ENCODE data around the gene HDC.

The HDC gene

DNA sequence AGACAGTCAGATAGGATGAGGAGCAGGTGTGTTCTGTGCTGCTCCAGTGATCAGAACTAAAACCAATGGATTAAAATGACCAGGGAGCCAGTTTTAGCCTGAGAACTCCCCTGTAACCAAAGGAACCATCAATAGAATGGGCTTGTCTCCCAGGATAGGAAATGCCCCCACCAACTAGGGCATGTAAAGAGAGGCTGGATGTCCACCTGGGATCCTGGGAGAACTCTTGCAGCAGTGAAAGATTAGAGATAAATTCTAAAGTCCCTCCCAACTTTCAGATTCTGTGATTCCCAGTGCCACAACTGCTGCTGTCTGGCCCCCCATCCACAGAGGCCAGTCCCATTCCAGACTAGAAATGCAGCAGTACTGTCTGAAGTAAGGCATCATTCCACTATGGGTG, 33.8 kb downstream of the HDC start:
- DNase-seq = no peak
- H3K27me3 ChIP-seq (ENCODE audit: insufficient read depth, low read length, poor library complexity) = no peaks in the 10 kb centered on the region
- no peaks in the 10 kb centered on the region for H3K79me2 ChIP-seq (ENCODE audit: control insufficient read depth, insufficient read depth, low read length)
- no peak overlapping the region for H3K27ac ChIP-seq (ENCODE audit: low read depth, low read length)
- H3K56ac ChIP-seq (ENCODE audit: low read length) = no peak overlapping the region
- no peak overlapping the region for H3K23ac ChIP-seq (ENCODE audit: low read length)
- H3K36me3 ChIP-seq (ENCODE audit: control insufficient read depth, insufficient read depth, low read length) = no peaks in the 10 kb centered on the region
- H4K8ac ChIP-seq (ENCODE audit: low read depth, low read length) = no peak overlapping the region
- no peak overlapping the region for H3K9ac ChIP-seq (ENCODE audit: low read length)
- no peak overlapping the region for H2BK120ac ChIP-seq (ENCODE audit: low read depth, low read length)
- H4K5ac ChIP-seq (ENCODE audit: low read length) = no peak overlapping the region
- H3K4me3 ChIP-seq (ENCODE audit: low read length) = no peak overlapping the region
- no peak overlapping the region for H2AK5ac ChIP-seq (ENCODE audit: low read length)
- H3K4me1 ChIP-seq (ENCODE audit: control insufficient read depth, low read depth, low read length) = no peaks in the 10 kb centered on the region
- no peaks in the 10 kb centered on the region for H3K79me1 ChIP-seq (ENCODE audit: low read length)
- no peak overlapping the region for H2BK5ac ChIP-seq (ENCODE audit: low read length)
- no peak overlapping the region for H2BK15ac ChIP-seq (replicated peaks; ENCODE audit: low read depth)
- no peak overlapping the region for H3K18ac ChIP-seq (ENCODE audit: low read length)
- H3K4me2 ChIP-seq (ENCODE audit: low read length) = no peak overlapping the region
- H3K4ac ChIP-seq (ENCODE audit: low read depth, low read length) = no peak overlapping the region

DNA sequence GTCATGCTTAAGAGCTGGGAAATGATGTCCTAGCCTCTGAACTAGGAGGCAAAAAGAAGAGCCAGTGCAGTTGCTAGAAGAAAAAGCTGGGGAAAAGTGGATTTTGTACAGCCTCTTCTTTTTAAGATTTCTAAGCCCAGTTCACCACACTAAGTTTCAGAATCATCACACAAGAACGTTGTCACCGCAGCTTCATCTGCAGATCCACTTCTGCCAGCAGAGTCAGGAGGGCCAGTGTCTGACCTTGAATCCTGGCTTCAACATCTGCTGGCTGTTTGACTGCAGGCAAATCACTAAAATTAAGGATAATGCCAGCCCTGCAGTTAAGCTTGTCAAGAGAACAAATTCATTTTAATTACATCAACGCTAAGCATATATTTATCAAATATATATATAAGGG, 36.2 kb downstream of the HDC start:
- no peak overlapping the region for H2BK15ac ChIP-seq (replicated peaks; ENCODE audit: low read depth)
- no peak overlapping the region for H3K4me3 ChIP-seq (ENCODE audit: low read length)
- no CpG with 5 or more reads among the region's 3 CpGs for WGBS (ENCODE audit: extremely low coverage, insufficient coverage, low lambda C conversion rate)
- H3K18ac ChIP-seq (ENCODE audit: low read length) = no peak overlapping the region
- no peaks in the 10 kb centered on the region for H3K79me1 ChIP-seq (ENCODE audit: low read length)
- no peak overlapping the region for H3K27ac ChIP-seq (ENCODE audit: low read depth, low read length)
- H4K8ac ChIP-seq (ENCODE audit: low read depth, low read length) = no peak overlapping the region
- no peak overlapping the region for H3K23ac ChIP-seq (ENCODE audit: low read length)
- H3K4ac ChIP-seq (ENCODE audit: low read depth, low read length) = no peak overlapping the region
- no peak overlapping the region for H2BK120ac ChIP-seq (ENCODE audit: low read depth, low read length)
- DNase-seq = no peak
- H3K56ac ChIP-seq (ENCODE audit: low read length) = no peak overlapping the region
- H3K4me1 ChIP-seq (ENCODE audit: control insufficient read depth, low read depth, low read length) = no peaks in the 10 kb centered on the region
- H3K27me3 ChIP-seq (ENCODE audit: insufficient read depth, low read length, poor library complexity) = no peaks in the 10 kb centered on the region
- no peak overlapping the region for H3K9ac ChIP-seq (ENCODE audit: low read length)
- no peaks in the 10 kb centered on the region for H3K36me3 ChIP-seq (ENCODE audit: control insufficient read depth, insufficient read depth, low read length)
- no peak overlapping the region for H2AK5ac ChIP-seq (ENCODE audit: low read length)
- no peaks in the 10 kb centered on the region for H3K79me2 ChIP-seq (ENCODE audit: control insufficient read depth, insufficient read depth, low read length)
- H3K4me2 ChIP-seq (ENCODE audit: low read length) = no peak overlapping the region
- H4K5ac ChIP-seq (ENCODE audit: low read length) = no peak overlapping the region
- no peak overlapping the region for H2BK5ac ChIP-seq (ENCODE audit: low read length)

DNA sequence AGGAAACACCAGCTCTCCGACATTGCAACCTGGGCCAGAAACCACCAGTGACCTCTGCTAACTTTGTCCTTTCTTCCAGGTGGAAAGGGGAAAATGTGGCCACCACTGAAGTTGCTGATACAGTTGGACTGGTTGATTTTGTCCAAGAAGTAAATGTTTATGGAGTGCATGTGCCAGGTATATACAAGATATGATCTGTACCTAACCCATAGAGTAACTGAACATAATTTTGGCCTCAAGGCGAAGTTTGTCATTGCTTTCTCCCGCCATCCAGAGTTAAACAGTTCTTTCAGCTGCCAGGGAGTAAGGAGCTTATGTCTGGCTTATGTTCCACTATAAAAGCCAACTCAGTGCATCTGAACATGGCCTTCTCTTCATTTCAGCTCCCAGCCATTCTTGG, 36.7 kb downstream of the HDC start:
- Histone ChIP-seq H3K36me3 (ENCODE audit: control insufficient read depth, insufficient read depth, low read length) (no peaks in the 10 kb centered on the region), H2BK15ac (replicated peaks; ENCODE audit: low read depth) (no peak overlapping the region), H3K56ac (ENCODE audit: low read length) (no peak overlapping the region), H3K9ac (ENCODE audit: low read length) (no peak overlapping the region), H3K4me2 (ENCODE audit: low read length) (no peak overlapping the region), H2BK120ac (ENCODE audit: low read depth, low read length) (no peak overlapping the region), H3K79me1 (ENCODE audit: low read length) (no peaks in the 10 kb centered on the region), H3K4ac (ENCODE audit: low read depth, low read length) (no peak overlapping the region), H2AK5ac (ENCODE audit: low read length) (no peak overlapping the region), H3K4me3 (ENCODE audit: low read length) (no peak overlapping the region), H3K4me1 (ENCODE audit: control insufficient read depth, low read depth, low read length) (no peaks in the 10 kb centered on the region), H3K23ac (ENCODE audit: low read length) (no peak overlapping the region), H4K8ac (ENCODE audit: low read depth, low read length) (no peak overlapping the region), H3K79me2 (ENCODE audit: control insufficient read depth, insufficient read depth, low read length) (no peaks in the 10 kb centered on the region), H2BK5ac (ENCODE audit: low read length) (no peak overlapping the region), H4K5ac (ENCODE audit: low read length) (no peak overlapping the region), H3K27ac (ENCODE audit: low read depth, low read length) (no peak overlapping the region), H3K18ac (ENCODE audit: low read length) (no peak overlapping the region), H3K27me3 (ENCODE audit: insufficient read depth, low read length, poor library complexity) (no peaks in the 10 kb centered on the region)
- no peak for DNase-seq
- WGBS (ENCODE audit: extremely low coverage, insufficient coverage, low lambda C conversion rate) = no CpG with 5 or more reads among the region's 3 CpGs

DNA sequence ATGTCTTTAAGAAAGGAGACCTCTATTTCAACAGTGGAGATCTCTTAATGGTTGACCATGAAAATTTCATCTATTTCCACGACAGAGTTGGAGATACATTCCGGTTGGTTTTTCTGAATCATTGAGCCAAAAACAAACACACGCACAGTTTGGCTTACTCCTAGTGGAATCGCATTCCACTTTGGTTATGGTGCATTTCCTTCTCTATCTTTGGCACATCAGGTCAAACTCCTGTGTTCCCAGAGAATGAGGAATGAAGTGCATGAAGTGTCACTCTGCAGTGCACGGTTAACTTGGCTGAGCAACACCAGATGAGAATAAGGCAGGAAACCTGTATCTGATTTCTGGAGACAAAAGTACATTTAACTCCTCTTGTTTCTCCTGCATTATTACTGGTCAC, 38.5 kb downstream of the HDC start:
- H2AK5ac ChIP-seq (ENCODE audit: low read length) = no peak overlapping the region
- H3K18ac ChIP-seq (ENCODE audit: low read length) = no peak overlapping the region
- no peak overlapping the region for H3K4me3 ChIP-seq (ENCODE audit: low read length)
- no peak overlapping the region for H3K27ac ChIP-seq (ENCODE audit: low read depth, low read length)
- no peak overlapping the region for H3K9ac ChIP-seq (ENCODE audit: low read length)
- H3K4me1 ChIP-seq (ENCODE audit: control insufficient read depth, low read depth, low read length) = no peaks in the 10 kb centered on the region
- H4K5ac ChIP-seq (ENCODE audit: low read length) = no peak overlapping the region
- DNase-seq = no peak
- no peak overlapping the region for H2BK5ac ChIP-seq (ENCODE audit: low read length)
- WGBS (ENCODE audit: extremely low coverage, insufficient coverage, low lambda C conversion rate) = no CpG with 5 or more reads among the region's 5 CpGs
- H3K4ac ChIP-seq (ENCODE audit: low read depth, low read length) = no peak overlapping the region
- no peak overlapping the region for H3K56ac ChIP-seq (ENCODE audit: low read length)
- H4K8ac ChIP-seq (ENCODE audit: low read depth, low read length) = no peak overlapping the region
- H3K79me2 ChIP-seq (ENCODE audit: control insufficient read depth, insufficient read depth, low read length) = no peaks in the 10 kb centered on the region
- H3K79me1 ChIP-seq (ENCODE audit: low read length) = no peaks in the 10 kb centered on the region
- no peak overlapping the region for H3K4me2 ChIP-seq (ENCODE audit: low read length)
- H3K36me3 ChIP-seq (ENCODE audit: control insufficient read depth, insufficient read depth, low read length) = no peaks in the 10 kb centered on the region
- no peak overlapping the region for H3K23ac ChIP-seq (ENCODE audit: low read length)
- no peaks in the 10 kb centered on the region for H3K27me3 ChIP-seq (ENCODE audit: insufficient read depth, low read length, poor library complexity)
- H2BK15ac ChIP-seq (replicated peaks; ENCODE audit: low read depth) = no peak overlapping the region
- no peak overlapping the region for H2BK120ac ChIP-seq (ENCODE audit: low read depth, low read length)

DNA sequence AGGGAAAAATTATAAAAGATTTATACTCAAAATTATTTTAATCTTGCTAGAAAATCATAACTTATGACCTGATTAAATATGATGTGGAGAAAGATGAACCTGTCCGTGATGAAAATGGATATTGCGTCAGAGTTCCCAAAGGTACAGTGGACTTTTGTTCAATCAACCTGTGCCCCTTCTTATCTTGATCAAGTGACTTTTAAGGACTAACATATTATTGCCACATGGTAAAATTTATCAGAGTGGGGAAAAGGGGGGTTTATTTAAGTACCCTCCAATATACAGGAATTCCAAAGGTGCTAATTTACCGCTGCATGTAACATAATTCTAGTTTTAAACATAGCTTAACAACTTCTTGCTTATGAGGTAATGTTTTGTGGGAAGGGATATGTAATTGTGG, 39.6 kb downstream of the HDC start:
- Histone ChIP-seq H3K4me3 (ENCODE audit: low read length) (no peak overlapping the region), H2BK120ac (ENCODE audit: low read depth, low read length) (no peak overlapping the region), H4K5ac (ENCODE audit: low read length) (no peak overlapping the region), H3K79me2 (ENCODE audit: control insufficient read depth, insufficient read depth, low read length) (no peaks in the 10 kb centered on the region), H2BK5ac (ENCODE audit: low read length) (no peak overlapping the region), H3K56ac (ENCODE audit: low read length) (no peak overlapping the region), H4K8ac (ENCODE audit: low read depth, low read length) (no peak overlapping the region), H3K27me3 (ENCODE audit: insufficient read depth, low read length, poor library complexity) (no peaks in the 10 kb centered on the region), H3K4ac (ENCODE audit: low read depth, low read length) (no peak overlapping the region), H2BK15ac (replicated peaks; ENCODE audit: low read depth) (no peak overlapping the region), H3K36me3 (ENCODE audit: control insufficient read depth, insufficient read depth, low read length) (no peaks in the 10 kb centered on the region), H3K18ac (ENCODE audit: low read length) (no peak overlapping the region), H3K9ac (ENCODE audit: low read length) (no peak overlapping the region), H3K79me1 (ENCODE audit: low read length) (no peaks in the 10 kb centered on the region), H3K4me1 (ENCODE audit: control insufficient read depth, low read depth, low read length) (no peaks in the 10 kb centered on the region), H2AK5ac (ENCODE audit: low read length) (no peak overlapping the region), H3K27ac (ENCODE audit: low read depth, low read length) (no peak overlapping the region), H3K23ac (ENCODE audit: low read length) (no peak overlapping the region), H3K4me2 (ENCODE audit: low read length) (no peak overlapping the region)
- WGBS (ENCODE audit: extremely low coverage, insufficient coverage, low lambda C conversion rate) = no CpG with 5 or more reads among the region's 3 CpGs
- DNase-seq = no peak

DNA sequence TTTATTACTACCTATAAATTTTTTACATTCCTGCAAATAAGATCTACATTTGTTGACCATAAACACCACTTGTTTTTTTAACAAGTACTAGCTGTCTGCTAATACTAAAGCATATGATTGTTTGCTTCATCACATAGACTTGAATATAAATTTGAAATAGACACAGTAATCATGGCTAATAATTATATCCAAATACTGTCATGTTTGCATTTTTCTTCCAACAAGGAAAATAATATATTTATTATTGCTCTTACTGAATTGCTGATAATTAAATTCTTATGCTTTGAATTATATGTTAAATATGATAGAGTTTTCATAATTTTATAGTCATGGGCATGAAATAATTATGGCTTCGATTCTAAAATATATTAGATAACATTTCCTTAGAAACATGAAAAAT, 40.5 kb downstream of the HDC start:
- no peak overlapping the region for H3K56ac ChIP-seq (ENCODE audit: low read length)
- no peaks in the 10 kb centered on the region for H3K4me1 ChIP-seq (ENCODE audit: control insufficient read depth, low read depth, low read length)
- no peak overlapping the region for H3K18ac ChIP-seq (ENCODE audit: low read length)
- H3K4me2 ChIP-seq (ENCODE audit: low read length) = no peak overlapping the region
- H3K9ac ChIP-seq (ENCODE audit: low read length) = no peak overlapping the region
- no peak overlapping the region for H2BK5ac ChIP-seq (ENCODE audit: low read length)
- WGBS (ENCODE audit: extremely low coverage, insufficient coverage, low lambda C conversion rate) = no CpG with 5 or more reads among the region's 1 CpG
- no peak overlapping the region for H3K4me3 ChIP-seq (ENCODE audit: low read length)
- no peak overlapping the region for H4K8ac ChIP-seq (ENCODE audit: low read depth, low read length)
- H3K79me1 ChIP-seq (ENCODE audit: low read length) = no peaks in the 10 kb centered on the region
- H3K79me2 ChIP-seq (ENCODE audit: control insufficient read depth, insufficient read depth, low read length) = no peaks in the 10 kb centered on the region
- H2BK120ac ChIP-seq (ENCODE audit: low read depth, low read length) = no peak overlapping the region
- no peak overlapping the region for H3K27ac ChIP-seq (ENCODE audit: low read depth, low read length)
- H3K36me3 ChIP-seq (ENCODE audit: control insufficient read depth, insufficient read depth, low read length) = no peaks in the 10 kb centered on the region
- H2AK5ac ChIP-seq (ENCODE audit: low read length) = no peak overlapping the region
- no peak for DNase-seq
- H3K23ac ChIP-seq (ENCODE audit: low read length) = no peak overlapping the region
- H4K5ac ChIP-seq (ENCODE audit: low read length) = no peak overlapping the region
- H2BK15ac ChIP-seq (replicated peaks; ENCODE audit: low read depth) = no peak overlapping the region
- H3K4ac ChIP-seq (ENCODE audit: low read depth, low read length) = no peak overlapping the region
- H3K27me3 ChIP-seq (ENCODE audit: insufficient read depth, low read length, poor library complexity) = no peaks in the 10 kb centered on the region

Data from mesendoderm (in vitro differentiated cells).